HL-60 (cell line): ENCODE measurements around the gene KLHL26.

Source experiments
- CTCF ChIP-seq: IDR thresholded peaks from one replicate; pipeline ENCODE4 v1.5.1; 2011; ENCODE audit warnings: low read length, control low read depth, inconsistent platforms; ENCODE audit not compliant: insufficient read depth
- GABPA ChIP-seq: IDR thresholded peaks from 2 replicates; pipeline ENCODE4 v1.6.1; 2012; ENCODE audit warnings: low read depth
- POLR2AphosphoS5 ChIP-seq: IDR thresholded peaks from 2 replicates; pipeline ENCODE4 v1.6.1; 2012; ENCODE audit warnings: low read depth
- REST ChIP-seq: IDR thresholded peaks from 2 replicates; pipeline ENCODE4 v1.6.1; 2012; ENCODE audit warnings: low read depth; ENCODE audit not compliant: insufficient replicate concordance
- SPI1 ChIP-seq: IDR thresholded peaks from 2 replicates; pipeline ENCODE4 v1.6.1; 2012; ENCODE audit warnings: low read depth, mild to moderate bottlenecking, borderline replicate concordance

GRCh38 chr19:18637673-18638630, 1.1 kb downstream of the KLHL26 start:
- TF ChIP-seq CTCF: no peak
- no peak for TF ChIP-seq POLR2AphosphoS5
- no peak for TF ChIP-seq REST
- TF ChIP-seq SPI1: no peak
- no peak for TF ChIP-seq GABPA
